Pancreas (tissue), 10 donors: ENCODE measurements around the gene SLC6A11. TPM values are rescaled to one million over a fixed set of nuclear protein-coding genes. Genes with fewer than 3 reads are reported as not detected.
A peak's percentile ranks its signal among the peaks of the same experiment; 100 is the strongest.

Experiments used
- ATAC-seq, 4 donors: fragments of 200-7000 bp; cut with Tn5 transposase; one replicate each; pipeline versions ENCODE4 v1.8.0 to v1.9.1; 2020; ENCODE audit warnings: mild to moderate bottlenecking in 4 of 4, moderate library complexity in 4 of 4
- DNase-seq, 6 donors: peaks; one replicate each; pipeline ENCODE4 v3.0.0-alpha.2; 2020
- FAIRE-seq: peaks from 2 replicates; lab custom pipeline; 2012; peaks lifted over from hg19 to GRCh38; lab: Jason Lieb, UNC
- H3K27ac ChIP-seq, 4 donors: fragments of 200-600 bp; sonication (generic); 1 replicate in 3 of 4; 2 replicates in 1 of 4; pipeline versions ENCODE4 v1.5.0 to v1.8.0; 2020
- H3K27me3 ChIP-seq, 4 donors: fragments of 200-600 bp; one replicate each; pipeline ENCODE4 v1.8.0; 2021
- H3K36me3 ChIP-seq, 3 donors: fragments of 200-600 bp; sonication (generic) in 1 of 3; one replicate each; pipeline versions ENCODE4 v1.5.0 to v1.8.0; 2020 to 2021
- H3K4me1 ChIP-seq, 3 donors: fragments of 200-600 bp; one replicate each; pipeline ENCODE4 v1.8.0; 2021
- H3K4me3 ChIP-seq, 4 donors: fragments of 200-600 bp; sonication (generic) in 2 of 4; one replicate each; pipeline versions ENCODE4 v1.5.0 to v1.8.0; 2020 to 2021
- H3K9me3 ChIP-seq, 4 donors: fragments of 200-600 bp; one replicate each; pipeline ENCODE4 v1.8.0; 2021
- CTCF ChIP-seq, 4 donors: fragments of 200-600 bp; sonication (generic) in 3 of 4; IDR thresholded peaks; one replicate each; pipeline versions ENCODE4 v1.5.0 to v1.8.0; 2021; ENCODE audit warnings: antibody characterized with exemption in 4 of 4
- WGBS, 2 donors: extraction: QIAGEN DNeasy Blood & Tissue Kit; methylation state at CpG; one replicate each; pipeline ENCODE4 v1.1.7; 2013; 5-methylcytosine and 5-hydroxymethylcytosine counted together
- intact Hi-C, 3 donors: fragments of 100-400 bp; cut with DNase I; formaldehyde crosslinking; loops; one replicate each; pipeline versions ENCODE4 v1.11.1 to v1.14.2; 2022
- polyA plus RNA-seq, 2 donors: library from polyadenylated mRNA; stranded (reverse); fragments of 200-250 nt; gene quantifications; one replicate each; pipeline ENCODE4 v1.2.3, GENCODE V29; 2013
- total RNA-seq, 6 donors: library from RNA; stranded (reverse); fragmentation: NEBNext Ultra II Directional in 4 of 6; extraction: Animal tissue kit (Norgen Biotek cat#: 25700) in 4 of 6; gene quantifications; one replicate each; pipeline versions ENCODE4 v1.2.1 to v1.2.4, GENCODE V29; 2021 to 2023
- donor health status: healthy with polysubstance abuse.
- donor health status: DM: no; HTN: no; CAD: no; lungs with moderate emphysema.
- donor health status: DM: no; HTN: no; CAD: no.
- donor health status: control.
- donor health status: control.
- donor health status: Bipolar disorder and iron deficiency.
- donor health status: DM: yes; HTN: yes; CAD: no.
- donor health status: DM: no; HTN: no; CAD: no.
- donor health status: DM: no; HTN: no; CAD: no.
- donor health status: DM: yes; HTN: yes; CAD: no.

The SLC6A11 gene
- total and polyA plus RNA-seq, 8 donors: 0.04 to 0.17 (median 0.06) TPM

GRCh38 chr3:10982782-10983181, 166.8 kb downstream of the SLC6A11 start:
- H3K4me3 ChIP-seq: no peak overlapping the region
- H3K36me3 ChIP-seq: no peaks in the 10 kb centered on the region
- no peak for TF ChIP-seq CTCF (IDR thresholded peaks at IDR 0.05)
- H3K9me3 ChIP-seq: no peaks in the 10 kb centered on the region
- WGBS, 2 donors: 2 to 4% methylated on average over 4 of the region's 4 CpGs
- peak; percentile 21 to 75 (median 62) for ATAC-seq
- H3K4me1 ChIP-seq: no peaks in the 10 kb centered on the region
- intact Hi-C loops: no loop called here
- H3K27me3 ChIP-seq: no peaks in the 10 kb centered on the region
- H3K27ac ChIP-seq: peak overlapping the region in 2 of 4 donors; percentile 26 to 32
- DNase-seq: peak in 1 of 6 donors; percentile 25
- FAIRE-seq: no peak

GRCh38 chr3:10983219-10983916, 167.3 kb downstream of the SLC6A11 start:
- FAIRE-seq (no peak), DNase-seq (peak in 2 of 6 donors; percentile 24 to 45), ATAC-seq (peak; percentile 75 to 96 (median 88))
- no peaks in the 10 kb centered on the region for H3K4me1 ChIP-seq
- no peaks in the 10 kb centered on the region for H3K36me3 ChIP-seq
- intact Hi-C loops: no loop called here
- no peak overlapping the region for H3K4me3 ChIP-seq
- peak; percentile 65 to 74 (median 70) for TF ChIP-seq CTCF (IDR thresholded peaks at IDR 0.05)
- H3K27ac ChIP-seq: peak overlapping the region in 2 of 4 donors; percentile 26 to 32
- H3K9me3 ChIP-seq: no peaks in the 10 kb centered on the region
- H3K27me3 ChIP-seq: no peaks in the 10 kb centered on the region
- 19 to 21% methylated on average over 7 of the region's 7 CpGs for WGBS, 2 donors

- DNase-seq: no peak
- FAIRE-seq: no peak
- Histone ChIP-seq H3K27me3 (no peaks in the 10 kb centered on the region), H3K4me1 (no peaks in the 10 kb centered on the region), H3K4me3 (no peak overlapping the region), H3K27ac (no peak overlapping the region), H3K9me3 (no peaks in the 10 kb centered on the region), H3K36me3 (no peaks in the 10 kb centered on the region)
- intact Hi-C loops: no loop called here
- no peak for ATAC-seq
- TF ChIP-seq CTCF (IDR thresholded peaks at IDR 0.05): no peak
- 74 to 86% methylated on average over 1 of the region's 1 CpG for WGBS, 2 donors
Measured at GRCh38 chr3:10984371-10984896, 168.4 kb downstream of the SLC6A11 start.

GRCh38 chr3:10985181-10985580, 169.2 kb downstream of the SLC6A11 start:
- ATAC-seq (no peak), FAIRE-seq (no peak), DNase-seq (no peak)
- Histone ChIP-seq H3K27me3 (no peaks in the 10 kb centered on the region), H3K9me3 (no peaks in the 10 kb centered on the region), H3K27ac (no peak overlapping the region), H3K36me3 (no peaks in the 10 kb centered on the region), H3K4me3 (no peak overlapping the region), H3K4me1 (no peaks in the 10 kb centered on the region)
- TF ChIP-seq CTCF (IDR thresholded peaks at IDR 0.05): no peak
- WGBS, 2 donors: 41 to 52% methylated on average over 1 of the region's 1 CpG
- intact Hi-C loops: no loop called here

- Histone ChIP-seq H3K36me3 (no peaks in the 10 kb centered on the region), H3K9me3 (no peaks in the 10 kb centered on the region), H3K27me3 (no peaks in the 10 kb centered on the region), H3K4me3 (no peak overlapping the region), H3K27ac (no peak overlapping the region), H3K4me1 (no peaks in the 10 kb centered on the region)
- intact Hi-C loops: no loop called here
- no peak for DNase-seq
- 63 to 69% methylated on average over 5 of the region's 5 CpGs for WGBS, 2 donors
- TF ChIP-seq CTCF (IDR thresholded peaks at IDR 0.05): no peak
- ATAC-seq: no peak
- no peak for FAIRE-seq
Measured at GRCh38 chr3:10986592-10986991, 170.6 kb downstream of the SLC6A11 start.
